SW480 (cell line): Measurements from ENCODE around the gene IRF2BP2.
"Not testable (repeated sequence)": the region's sequence is repeated elsewhere in the genome, so short reads cannot be mapped to it uniquely, and the experiment has no call there.

Source experiments
- DNase-seq: peaks from one replicate; pipeline ENCODE4 v3.0.0-alpha.2; 2016; ENCODE audit warnings: low spot score

Gene IRF2BP2

GRCh38 chr1:234601301-234602017, 8.5 kb downstream of the IRF2BP2 start:
- DNase-seq: no peak

DNA sequence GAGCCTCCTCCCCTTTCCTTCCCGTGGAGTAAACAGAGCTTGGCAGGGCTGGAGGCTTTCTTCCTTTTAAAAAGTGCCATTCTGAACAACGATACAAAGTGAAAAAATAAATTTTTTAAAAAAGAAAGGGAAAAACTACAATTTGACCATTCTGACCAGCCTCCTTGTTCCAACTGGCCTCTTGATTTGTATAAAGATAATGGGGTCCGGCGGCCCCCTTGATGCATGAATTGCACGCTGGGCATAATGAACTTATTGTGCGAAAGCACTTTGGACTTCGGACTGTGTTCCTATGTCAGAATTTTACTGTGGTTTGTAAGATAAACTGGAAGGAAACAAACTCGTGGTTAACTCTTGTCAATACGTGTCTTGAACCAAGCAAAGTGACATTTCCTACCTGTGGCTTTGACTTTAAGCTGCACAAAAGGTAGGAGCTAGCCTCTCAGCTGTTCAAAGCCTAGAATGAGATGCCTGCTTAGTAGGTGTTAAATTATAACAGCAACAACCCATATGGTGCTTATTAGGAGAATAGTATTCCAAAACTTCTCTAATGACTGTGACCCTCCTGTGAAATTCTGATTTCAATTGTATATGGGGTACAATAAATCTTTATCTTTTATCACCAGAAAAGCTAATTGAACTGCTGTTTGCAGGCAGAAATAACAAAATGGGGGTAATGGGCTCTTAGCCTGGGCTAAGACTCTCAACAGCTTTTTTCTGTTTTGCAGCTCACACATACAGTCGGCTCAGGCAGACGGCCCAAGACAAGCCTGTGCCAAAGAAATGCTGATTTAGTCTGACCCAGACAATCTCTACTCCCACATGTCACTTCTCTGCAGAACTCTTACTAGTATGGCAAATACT, 9.3 kb downstream of the IRF2BP2 start:
- DNase-seq: peak; percentile 89

DNA sequence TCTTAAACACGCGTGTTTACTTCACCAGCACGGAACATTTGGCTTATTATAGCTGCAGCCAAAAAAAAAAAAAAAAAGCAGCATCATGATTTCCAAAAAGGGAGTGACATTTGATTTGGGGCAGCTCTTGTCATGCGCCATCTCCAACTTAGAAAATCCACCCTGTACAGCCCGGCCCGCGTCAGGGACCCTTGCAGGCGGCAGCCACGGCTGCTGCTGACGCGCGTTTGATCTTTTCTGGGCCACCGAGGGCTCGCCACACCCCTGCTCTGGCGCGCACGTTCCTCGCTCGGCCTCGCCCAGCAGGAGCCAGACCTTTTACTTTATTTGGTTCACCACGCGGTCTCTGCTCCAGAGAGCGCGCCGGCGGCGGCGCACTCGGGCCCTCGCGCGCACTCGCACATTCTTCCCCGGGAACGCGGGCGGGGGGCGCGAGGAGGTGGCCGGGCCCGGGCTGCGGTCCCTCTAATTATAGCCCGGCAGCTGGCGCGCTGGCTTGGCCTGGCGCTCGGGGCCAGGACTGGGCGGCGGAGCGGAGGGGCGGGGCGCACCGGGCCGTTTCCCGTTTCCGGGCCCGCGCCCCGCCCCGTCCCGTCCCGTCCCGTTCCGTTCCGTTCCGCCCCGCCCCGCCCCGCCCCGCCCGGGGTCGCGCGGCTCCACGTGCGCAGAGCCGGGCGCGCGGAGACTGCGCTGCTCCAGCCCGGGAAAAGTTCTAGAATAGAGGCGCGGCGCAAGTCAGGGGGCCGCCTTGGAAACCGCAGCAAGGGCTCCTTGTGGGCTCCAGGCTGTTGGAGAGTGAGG, 10.2 kb downstream of the IRF2BP2 start:
- DNase-seq: peak; percentile 96

- no peak for DNase-seq
Observed at GRCh38 chr1:234598974-234599616, 10.9 kb downstream of the IRF2BP2 start.

DNA sequence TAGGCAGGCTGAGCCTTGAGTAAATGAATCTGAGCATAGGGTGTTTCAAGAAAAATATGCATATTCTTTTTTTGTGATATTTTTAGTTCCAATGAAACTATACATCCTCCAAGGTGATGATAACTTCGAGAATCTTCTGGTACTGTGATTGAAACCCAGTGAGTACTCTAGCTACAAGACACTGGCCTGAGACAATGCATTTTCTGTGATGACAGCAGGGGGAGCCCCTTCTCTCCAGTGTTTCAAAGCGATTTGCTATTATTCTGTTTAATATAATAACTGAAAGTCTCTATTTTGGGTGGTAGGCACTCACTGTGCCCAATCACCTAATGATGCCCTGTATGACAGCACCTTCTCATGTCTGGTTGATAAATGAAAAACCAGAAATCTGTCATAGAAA, 12.1 kb downstream of the IRF2BP2 start:
- no peak for DNase-seq

GRCh38 chr1:234595899-234596298, 14.1 kb downstream of the IRF2BP2 start:
- no peak for DNase-seq

GRCh38 chr1:234594575-234594974, 15.4 kb downstream of the IRF2BP2 start:
- DNase-seq: not testable (repeated sequence)

DNA sequence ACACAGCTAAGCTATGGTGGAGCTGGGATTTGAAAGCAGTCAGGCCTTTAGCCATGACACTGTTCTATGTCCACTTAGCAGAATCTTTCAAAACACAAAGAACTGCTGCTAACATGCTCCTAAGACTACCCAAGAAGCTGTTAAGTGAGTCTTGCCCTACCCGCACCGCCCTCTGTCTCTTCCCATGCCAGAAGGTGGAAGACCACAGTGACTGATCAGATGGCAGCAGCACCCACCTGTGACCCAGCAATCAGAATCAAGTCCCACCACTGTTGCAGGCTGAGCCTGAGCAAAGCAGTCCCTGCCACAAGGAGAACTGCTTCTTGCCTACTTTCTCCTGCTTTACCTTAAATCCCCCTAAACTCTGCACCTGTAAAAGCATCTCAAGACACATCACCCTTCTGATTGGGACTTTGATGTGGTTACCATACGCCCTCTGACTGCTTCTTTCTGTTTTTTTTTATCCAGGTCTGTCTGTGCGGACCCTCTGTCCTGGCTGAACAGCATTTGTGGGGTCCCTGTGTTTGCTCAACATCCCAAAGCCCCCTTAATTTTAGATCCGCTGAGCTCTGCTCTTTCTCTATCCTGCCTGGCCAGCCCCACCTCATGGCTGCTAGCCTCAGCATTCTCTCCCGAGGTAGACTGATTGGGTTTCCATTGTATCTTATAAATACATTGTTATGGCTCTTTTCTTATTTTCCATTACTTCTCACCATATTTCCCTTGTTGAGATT, 16.0 kb downstream of the IRF2BP2 start:
- DNase-seq: no peak

DNA sequence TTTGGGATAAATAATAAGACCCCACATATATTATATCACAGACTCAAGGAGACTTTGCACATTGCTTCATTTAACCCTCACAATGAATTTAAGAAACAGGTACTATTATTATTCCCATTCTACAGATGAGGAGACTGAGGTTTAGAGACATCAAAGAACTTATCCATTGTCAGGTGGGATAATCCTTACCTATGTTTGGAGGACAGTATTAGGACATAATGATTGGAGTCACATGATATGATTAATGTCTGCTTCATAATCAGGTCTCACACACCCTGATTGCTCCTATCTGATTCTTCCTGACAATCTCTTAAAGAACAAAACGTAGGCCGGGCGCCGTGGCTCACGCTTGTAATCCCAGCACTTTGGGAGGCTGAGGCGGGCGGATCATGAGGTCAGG, 16.9 kb downstream of the IRF2BP2 start:
- DNase-seq: no peak

- no peak for DNase-seq
Observed at GRCh38 chr1:234592240-234592639, 17.7 kb downstream of the IRF2BP2 start.

GRCh38 chr1:234591131-234591530, 18.8 kb downstream of the IRF2BP2 start:
- no peak for DNase-seq

GRCh38 chr1:234589854-234590620, 19.9 kb downstream of the IRF2BP2 start:
- DNase-seq: peak; percentile 58

DNA sequence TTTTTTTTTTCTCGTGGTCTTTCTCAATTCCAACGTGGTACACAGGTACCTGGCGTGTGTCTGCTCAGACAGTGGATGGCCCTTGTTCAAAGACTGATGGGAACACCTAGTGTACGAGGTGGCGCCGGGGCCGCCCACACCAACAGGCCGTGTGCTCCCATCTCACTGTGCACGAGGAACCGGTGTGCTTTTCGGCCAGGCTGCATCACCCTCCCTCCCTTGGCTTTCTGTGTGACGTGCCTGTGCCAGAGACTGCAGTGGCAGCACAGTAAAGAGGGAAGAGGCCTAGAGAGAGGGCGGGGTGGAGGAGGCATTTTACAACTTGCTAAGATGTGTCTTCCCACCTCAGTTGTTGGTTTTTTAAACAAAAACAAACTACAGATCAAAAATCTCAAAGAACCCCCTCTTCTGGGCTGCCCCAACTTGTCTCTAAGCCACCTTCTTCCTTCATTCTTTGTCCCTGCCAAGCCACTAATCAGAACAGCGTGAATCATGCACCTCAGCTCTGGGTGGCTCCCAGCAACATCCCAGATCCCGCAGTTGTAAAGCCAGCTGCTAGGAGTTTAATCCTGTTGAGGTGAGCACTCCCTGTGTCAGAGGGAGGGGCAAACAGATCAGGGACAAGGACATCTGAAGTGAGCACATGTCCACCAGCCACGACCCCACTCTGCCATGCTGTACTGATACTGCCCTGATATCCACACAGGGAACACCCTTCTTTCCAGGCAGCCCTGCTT, 20.7 kb downstream of the IRF2BP2 start:
- DNase-seq: peak; percentile 53

- DNase-seq: no peak
Observed at GRCh38 chr1:234588386-234588785, 21.6 kb downstream of the IRF2BP2 start.

DNA sequence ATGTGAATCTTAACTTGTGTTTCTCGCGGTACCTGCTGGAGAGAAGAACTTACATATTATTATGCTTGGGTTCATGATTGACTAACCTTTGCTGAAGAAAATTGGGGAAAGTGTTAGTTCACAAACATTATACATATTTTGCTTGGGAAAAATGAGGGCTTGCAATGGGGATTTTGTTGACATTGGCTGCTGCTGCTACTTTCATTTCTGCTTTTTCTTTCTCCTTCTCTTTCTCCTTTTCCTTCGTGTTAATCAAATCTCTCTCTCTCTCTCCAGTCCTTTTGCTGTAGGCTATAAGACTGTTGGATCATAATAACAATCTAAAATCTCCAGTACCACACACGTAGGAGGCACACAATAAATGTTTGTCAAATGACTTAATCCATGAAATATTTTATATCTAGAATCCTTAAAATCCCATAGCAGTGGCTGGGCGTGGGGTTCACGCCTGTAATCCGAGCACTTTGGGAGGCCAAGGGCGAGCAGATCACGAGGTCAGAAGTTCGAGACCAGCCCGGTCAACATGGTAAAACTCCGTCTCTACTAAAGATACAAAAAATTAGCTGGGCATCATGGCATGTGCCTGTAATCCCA, 23.0 kb downstream of the IRF2BP2 start:
- no peak for DNase-seq

DNA sequence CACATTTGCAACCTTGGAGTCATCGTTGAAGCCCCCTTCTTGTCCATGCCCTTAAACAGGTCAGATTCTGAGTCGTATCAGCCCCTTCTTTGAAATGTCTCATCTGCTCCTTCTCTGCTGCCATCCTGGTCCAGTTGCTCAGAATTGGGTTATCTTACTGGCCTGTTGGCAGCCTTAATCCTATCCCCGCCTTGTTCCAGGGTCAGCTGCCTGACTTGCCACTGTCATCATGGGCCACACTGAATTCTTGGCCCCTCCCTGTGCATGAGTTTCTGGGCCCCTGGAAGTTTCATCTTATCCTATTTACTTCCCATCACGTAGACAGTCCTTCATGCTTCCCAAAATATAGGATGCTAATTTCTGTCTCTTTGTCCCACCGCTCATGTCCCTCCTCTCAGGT, 23.7 kb downstream of the IRF2BP2 start:
- DNase-seq: no peak

DNA sequence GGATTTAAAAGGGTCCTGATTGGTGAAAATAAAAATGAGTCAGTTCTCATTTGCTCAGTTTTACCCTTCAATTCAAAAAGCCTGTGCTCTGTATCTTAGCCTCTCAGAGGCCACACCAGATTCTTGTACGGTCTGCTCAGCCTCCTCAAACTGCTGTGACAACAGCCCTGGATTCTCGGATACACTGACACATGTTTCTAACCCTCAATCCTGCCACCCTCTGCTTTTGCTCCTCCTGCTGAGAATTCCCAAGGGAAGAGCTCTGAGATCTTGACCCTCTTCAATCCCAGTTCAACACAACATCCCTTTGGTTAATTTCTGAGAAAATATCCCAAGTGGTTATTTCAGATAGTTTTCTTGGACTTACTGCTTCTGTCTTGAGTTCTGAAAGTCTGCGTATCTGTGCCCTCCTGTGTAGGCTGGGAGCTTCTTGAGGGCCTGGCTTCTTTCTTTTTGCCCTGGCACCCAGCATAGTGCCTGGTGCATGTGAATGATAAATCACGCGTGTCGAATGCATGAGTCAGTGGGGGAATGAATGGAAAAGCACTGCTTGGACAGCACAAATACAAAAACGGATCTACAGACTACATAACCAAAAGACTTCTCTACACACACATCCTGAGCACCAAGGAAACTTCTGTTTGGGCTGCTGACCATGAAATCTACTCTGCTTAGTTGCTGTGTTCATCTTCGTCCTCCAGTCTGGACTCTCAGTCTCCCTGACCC, 24.5 kb downstream of the IRF2BP2 start:
- DNase-seq: no peak

- DNase-seq: no peak
Observed at GRCh38 chr1:234584926-234585325, 25.1 kb downstream of the IRF2BP2 start.

GRCh38 chr1:234584420-234584805, 25.6 kb downstream of the IRF2BP2 start:
- DNase-seq: no peak
